Mucosa of descending colon (tissue), 3 donors: Measurements from ENCODE around the gene FCRLB. TPM values are rescaled to one million over a fixed set of nuclear protein-coding genes. Genes with fewer than 3 reads are reported as not detected.

ENCODE experiments used
- ATAC-seq: fragments of 200-7000 bp; cut with Tn5 transposase; one replicate; pipeline ENCODE4 v1.9.1; 2020; ENCODE audit warnings: mild to moderate bottlenecking, moderate library complexity
- DNase-seq, 3 donors: peaks; one replicate each; pipeline ENCODE4 v3.0.0-alpha.2; 2020
- H3K36me3 ChIP-seq: fragments of 200-600 bp; one replicate; pipeline ENCODE4 v1.8.0; 2021; ENCODE audit warnings: low read depth, mild to moderate bottlenecking
- H3K4me1 ChIP-seq: fragments of 200-600 bp; one replicate; pipeline ENCODE4 v1.8.0; 2021; ENCODE audit warnings: low read depth, mild to moderate bottlenecking
- H3K4me3 ChIP-seq: fragments of 200-600 bp; one replicate; pipeline ENCODE4 v1.8.0; 2021; ENCODE audit warnings: mild to moderate bottlenecking
- H3K9me3 ChIP-seq: fragments of 200-600 bp; one replicate; pipeline ENCODE4 v1.8.0; 2021; ENCODE audit warnings: mild to moderate bottlenecking
- intact Hi-C, 2 donors: fragments of 100-400 bp; cut with DNase I in 1 of 2; cut with micrococcal nuclease in 1 of 2; formaldehyde crosslinking; loops; one replicate each; pipeline versions ENCODE4 v1.11.0 to v1.11.1; 2022; cut with DNase I, micrococcal nuclease
- total RNA-seq, 3 donors: library from RNA; stranded (reverse); fragmentation: NEBNext Ultra II Directional in 2 of 3; extraction: Animal tissue kit (Norgen Biotek cat#: 25700) in 2 of 3; gene quantifications; one replicate each; pipeline versions ENCODE4 v1.2.1 to v1.2.4, GENCODE V29; 2021 to 2023
- TF ChIP-seq, protein P1 (sequence below): fragments of 200-600 bp; IDR thresholded peaks from one replicate; pipeline ENCODE4 v1.8.0; 2022; ENCODE audit warnings: antibody characterized with exemption, mild to moderate bottlenecking
- donor health status: DM: no; HTN: no; CAD: no; lungs with moderate emphysema.
- donor health status: DM: no; HTN: no; CAD: no.
- donor health status: DM: no; HTN: yes; CAD: no.

The FCRLB gene
- total RNA-seq, 3 donors from 2014 or later, result 0.28 TPM; not detected in 2

DNA sequence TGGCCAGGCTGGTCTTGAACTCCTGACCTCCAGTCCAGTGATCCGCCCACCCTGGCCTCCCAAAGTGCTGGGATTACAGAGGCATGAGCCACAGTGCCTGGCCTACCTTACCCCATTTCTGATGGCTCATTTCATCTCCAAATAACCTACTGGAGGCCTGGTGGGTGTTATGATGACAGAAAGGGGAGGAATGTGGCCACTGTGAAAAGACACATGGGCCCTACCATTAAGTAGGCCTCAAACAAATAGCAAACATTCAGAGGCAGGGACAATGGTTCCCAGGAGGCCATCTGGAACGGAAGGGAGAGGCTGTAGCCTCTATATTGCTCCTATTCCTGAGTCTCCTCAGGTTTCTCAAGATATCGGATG, 15.2 kb upstream of the FCRLB start:
- Histone ChIP-seq H3K4me3 (no peak overlapping the region), H3K9me3 (no peaks in the 10 kb centered on the region), H3K4me1 (no peaks in the 10 kb centered on the region), H3K36me3 (no peaks in the 10 kb centered on the region)
- TF ChIP-seq, protein P1, sequence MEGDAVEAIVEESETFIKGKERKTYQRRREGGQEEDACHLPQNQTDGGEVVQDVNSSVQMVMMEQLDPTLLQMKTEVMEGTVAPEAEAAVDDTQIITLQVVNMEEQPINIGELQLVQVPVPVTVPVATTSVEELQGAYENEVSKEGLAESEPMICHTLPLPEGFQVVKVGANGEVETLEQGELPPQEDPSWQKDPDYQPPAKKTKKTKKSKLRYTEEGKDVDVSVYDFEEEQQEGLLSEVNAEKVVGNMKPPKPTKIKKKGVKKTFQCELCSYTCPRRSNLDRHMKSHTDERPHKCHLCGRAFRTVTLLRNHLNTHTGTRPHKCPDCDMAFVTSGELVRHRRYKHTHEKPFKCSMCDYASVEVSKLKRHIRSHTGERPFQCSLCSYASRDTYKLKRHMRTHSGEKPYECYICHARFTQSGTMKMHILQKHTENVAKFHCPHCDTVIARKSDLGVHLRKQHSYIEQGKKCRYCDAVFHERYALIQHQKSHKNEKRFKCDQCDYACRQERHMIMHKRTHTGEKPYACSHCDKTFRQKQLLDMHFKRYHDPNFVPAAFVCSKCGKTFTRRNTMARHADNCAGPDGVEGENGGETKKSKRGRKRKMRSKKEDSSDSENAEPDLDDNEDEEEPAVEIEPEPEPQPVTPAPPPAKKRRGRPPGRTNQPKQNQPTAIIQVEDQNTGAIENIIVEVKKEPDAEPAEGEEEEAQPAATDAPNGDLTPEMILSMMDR, result no peak
- intact Hi-C loops, result no loop called here
- ATAC-seq (no peak), DNase-seq (no peak)

DNA sequence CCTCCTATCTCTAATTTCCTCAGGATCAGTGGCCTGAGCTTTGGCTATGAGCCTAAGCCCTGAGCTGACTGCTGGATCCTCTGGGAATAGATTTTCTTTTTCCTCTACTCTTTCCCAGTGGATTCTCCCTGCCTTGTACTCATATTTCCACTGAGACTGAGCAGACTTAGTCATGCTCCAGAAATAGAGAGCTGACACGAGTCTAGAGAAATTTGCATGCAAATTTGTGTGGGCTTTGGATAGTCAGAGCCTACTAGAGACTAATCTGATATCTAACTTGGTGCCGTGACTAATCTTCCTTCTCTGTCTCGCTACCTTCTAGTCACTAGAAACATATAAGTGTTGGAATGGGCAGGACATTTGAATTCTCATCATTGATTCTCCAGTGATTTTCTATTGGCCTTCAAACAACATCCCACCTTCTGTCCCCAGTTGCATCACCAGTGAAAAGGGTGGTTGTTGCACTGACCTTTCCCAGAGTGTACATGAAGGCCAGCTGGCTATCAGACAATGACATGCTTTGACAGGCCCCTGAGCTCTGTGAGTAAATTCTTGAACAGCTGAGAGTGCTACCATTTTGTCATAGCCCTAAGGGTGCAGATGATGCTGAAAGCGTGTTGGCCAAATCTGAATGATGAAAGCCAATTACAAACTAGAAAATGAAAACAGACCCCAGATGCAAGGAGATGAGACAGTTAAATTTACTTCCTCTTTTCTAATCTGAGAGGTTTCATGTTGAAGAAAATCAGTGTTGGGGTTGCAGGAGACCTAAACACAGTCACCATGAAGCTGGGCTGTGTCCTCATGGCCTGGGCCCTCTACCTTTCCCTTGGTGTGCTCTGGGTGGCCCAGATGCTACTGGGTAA, 14.6 kb upstream of the FCRLB start, which contains the start of gene FCRLA:
Gene FCRLA (plus strand): TSS at position 748 of the 866 bp plus-strand sequence. CDS start 36 bp downstream, at position 784.
- ATAC-seq, result peak; percentile 32
- Histone ChIP-seq H3K9me3 (no peaks in the 10 kb centered on the region), H3K36me3 (no peaks in the 10 kb centered on the region), H3K4me3 (no peak within 1 kb of the TSS), H3K4me1 (no peaks in the 10 kb centered on the region)
- intact Hi-C loops, result no loop called here
- no peak for DNase-seq
- TF ChIP-seq, protein P1, result no peak

DNA sequence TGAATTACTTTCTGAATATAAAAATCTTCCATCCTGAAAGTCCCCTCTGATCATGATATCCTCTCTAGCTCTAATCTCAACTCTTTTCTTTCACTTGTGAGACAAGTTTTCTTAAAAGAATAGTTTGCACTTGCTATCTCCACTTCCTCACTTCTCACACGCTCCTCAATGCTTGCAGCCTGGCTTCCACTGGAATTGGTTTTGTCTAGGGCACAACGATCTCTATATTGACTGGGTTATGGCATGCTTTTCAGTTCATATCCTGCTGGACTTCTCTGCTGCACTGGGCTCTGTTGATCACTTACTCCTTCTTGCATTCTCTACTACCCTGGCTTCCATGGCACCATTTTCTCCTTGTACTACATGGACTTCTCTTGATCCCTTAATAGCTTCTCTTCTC, 13.8 kb upstream of the FCRLB start:
- DNase-seq, result no peak
- TF ChIP-seq, protein P1, result no peak
- no peaks in the 10 kb centered on the region for H3K9me3 ChIP-seq
- H3K4me1 ChIP-seq, result no peaks in the 10 kb centered on the region
- intact Hi-C loops, result no loop called here
- H3K4me3 ChIP-seq, result no peak overlapping the region
- ATAC-seq, result no peak
- H3K36me3 ChIP-seq, result no peaks in the 10 kb centered on the region

GRCh38 chr1:161709373-161709772, 12.0 kb upstream of the FCRLB start:
- TF ChIP-seq, protein P1, result no peak
- H3K9me3 ChIP-seq, result no peaks in the 10 kb centered on the region
- ATAC-seq (no peak), DNase-seq (no peak)
- no peaks in the 10 kb centered on the region for H3K4me1 ChIP-seq
- no peak overlapping the region for H3K4me3 ChIP-seq
- intact Hi-C loops, result no loop called here
- no peaks in the 10 kb centered on the region for H3K36me3 ChIP-seq

DNA sequence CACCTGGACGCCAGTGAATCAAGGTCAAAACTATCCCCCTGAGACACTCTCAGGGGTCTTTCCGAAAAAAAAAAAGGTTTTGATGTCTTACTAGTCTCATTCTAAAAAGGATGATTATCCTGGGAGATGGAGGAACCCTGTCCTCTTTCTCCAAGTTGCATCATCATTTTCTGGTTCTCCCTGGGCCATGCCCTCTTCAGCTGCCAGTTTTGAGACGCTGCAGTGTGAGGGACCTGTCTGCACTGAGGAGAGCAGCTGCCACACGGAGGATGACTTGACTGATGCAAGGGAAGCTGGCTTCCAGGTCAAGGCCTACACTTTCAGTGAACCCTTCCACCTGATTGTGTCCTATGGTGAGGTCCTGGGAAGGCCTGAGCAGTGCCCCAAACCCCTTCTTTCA, 10.8 kb upstream of the FCRLB start:
- no peak overlapping the region for H3K4me3 ChIP-seq
- no peak for DNase-seq
- TF ChIP-seq, protein P1, result no peak
- H3K9me3 ChIP-seq, result no peaks in the 10 kb centered on the region
- intact Hi-C loops, result no loop called here
- no peak for ATAC-seq
- no peaks in the 10 kb centered on the region for H3K4me1 ChIP-seq
- H3K36me3 ChIP-seq, result no peaks in the 10 kb centered on the region
